B cell (primary cell): ENCODE data around the gene CHST15.

Experiments
- EZH2 ChIP-seq: IDR thresholded peaks from 2 replicates; pipeline ENCODE4 v1.6.1; 2012; ENCODE audit warnings: borderline replicate concordance, low read depth, mild to moderate bottlenecking, moderate library complexity, low read length; ENCODE audit not compliant: insufficient read depth, poor library complexity, severe bottlenecking
- TF ChIP-seq, protein P1 (sequence below): fragments of 200-600 bp; IDR thresholded peaks from one replicate; pipeline ENCODE4 v1.8.0; 2022; ENCODE audit warnings: antibody characterized with exemption, mild to moderate bottlenecking

DNA sequence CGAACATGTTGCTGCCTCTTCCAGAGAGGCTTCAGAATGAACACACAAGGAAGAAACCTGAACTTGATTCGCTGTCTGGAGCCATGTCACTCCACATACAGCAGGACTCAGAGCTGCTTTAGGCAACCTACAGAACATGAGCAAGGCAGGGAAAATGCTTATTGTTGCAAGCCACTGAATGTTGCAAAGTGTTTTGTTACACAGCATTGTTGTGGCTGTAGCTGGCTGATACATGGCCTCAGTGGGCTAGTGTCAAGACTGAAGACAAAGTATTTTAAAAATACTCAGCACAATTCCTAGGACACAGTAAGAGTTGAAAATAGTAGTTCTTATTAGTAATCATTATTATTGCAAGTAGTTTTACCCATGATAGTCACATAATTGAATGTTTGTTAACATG, 3.1 kb upstream of the CHST15 start:
- TF ChIP-seq, protein P1, sequence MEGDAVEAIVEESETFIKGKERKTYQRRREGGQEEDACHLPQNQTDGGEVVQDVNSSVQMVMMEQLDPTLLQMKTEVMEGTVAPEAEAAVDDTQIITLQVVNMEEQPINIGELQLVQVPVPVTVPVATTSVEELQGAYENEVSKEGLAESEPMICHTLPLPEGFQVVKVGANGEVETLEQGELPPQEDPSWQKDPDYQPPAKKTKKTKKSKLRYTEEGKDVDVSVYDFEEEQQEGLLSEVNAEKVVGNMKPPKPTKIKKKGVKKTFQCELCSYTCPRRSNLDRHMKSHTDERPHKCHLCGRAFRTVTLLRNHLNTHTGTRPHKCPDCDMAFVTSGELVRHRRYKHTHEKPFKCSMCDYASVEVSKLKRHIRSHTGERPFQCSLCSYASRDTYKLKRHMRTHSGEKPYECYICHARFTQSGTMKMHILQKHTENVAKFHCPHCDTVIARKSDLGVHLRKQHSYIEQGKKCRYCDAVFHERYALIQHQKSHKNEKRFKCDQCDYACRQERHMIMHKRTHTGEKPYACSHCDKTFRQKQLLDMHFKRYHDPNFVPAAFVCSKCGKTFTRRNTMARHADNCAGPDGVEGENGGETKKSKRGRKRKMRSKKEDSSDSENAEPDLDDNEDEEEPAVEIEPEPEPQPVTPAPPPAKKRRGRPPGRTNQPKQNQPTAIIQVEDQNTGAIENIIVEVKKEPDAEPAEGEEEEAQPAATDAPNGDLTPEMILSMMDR = no peak
- no peak for TF ChIP-seq EZH2
